ENCODE measurements around the gene BPIFB6.

DNA sequence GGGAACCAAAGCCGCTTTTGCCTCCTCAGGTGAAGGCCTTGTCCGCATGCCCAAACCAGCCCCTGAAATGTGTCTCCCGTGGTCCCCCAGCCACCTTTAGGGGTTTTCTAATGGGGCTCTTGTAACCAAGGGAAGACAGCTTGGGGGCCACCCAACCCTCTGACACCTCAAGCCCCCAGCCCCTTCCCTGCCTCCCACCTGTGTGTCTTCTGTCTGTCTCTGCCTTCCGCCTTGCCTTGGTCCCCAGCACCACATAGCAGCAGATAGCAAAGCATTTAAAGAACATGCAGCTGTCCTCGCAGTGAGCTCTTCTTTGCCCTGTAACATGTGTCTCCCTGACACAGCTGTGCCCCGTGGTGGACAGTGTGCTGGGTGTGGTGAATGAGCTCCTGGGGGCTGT, 31.8 kb downstream of the BPIFB6 start:
- TF ChIP-seq, protein P1, sequence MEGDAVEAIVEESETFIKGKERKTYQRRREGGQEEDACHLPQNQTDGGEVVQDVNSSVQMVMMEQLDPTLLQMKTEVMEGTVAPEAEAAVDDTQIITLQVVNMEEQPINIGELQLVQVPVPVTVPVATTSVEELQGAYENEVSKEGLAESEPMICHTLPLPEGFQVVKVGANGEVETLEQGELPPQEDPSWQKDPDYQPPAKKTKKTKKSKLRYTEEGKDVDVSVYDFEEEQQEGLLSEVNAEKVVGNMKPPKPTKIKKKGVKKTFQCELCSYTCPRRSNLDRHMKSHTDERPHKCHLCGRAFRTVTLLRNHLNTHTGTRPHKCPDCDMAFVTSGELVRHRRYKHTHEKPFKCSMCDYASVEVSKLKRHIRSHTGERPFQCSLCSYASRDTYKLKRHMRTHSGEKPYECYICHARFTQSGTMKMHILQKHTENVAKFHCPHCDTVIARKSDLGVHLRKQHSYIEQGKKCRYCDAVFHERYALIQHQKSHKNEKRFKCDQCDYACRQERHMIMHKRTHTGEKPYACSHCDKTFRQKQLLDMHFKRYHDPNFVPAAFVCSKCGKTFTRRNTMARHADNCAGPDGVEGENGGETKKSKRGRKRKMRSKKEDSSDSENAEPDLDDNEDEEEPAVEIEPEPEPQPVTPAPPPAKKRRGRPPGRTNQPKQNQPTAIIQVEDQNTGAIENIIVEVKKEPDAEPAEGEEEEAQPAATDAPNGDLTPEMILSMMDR (optimal IDR thresholded peaks at IDR 0.05 in 1 of 3, IDR thresholded peaks at IDR 0.05 in 1 of 3, conservative IDR thresholded peaks at IDR 0.05 in 1 of 3; ENCODE audit: extremely low read depth in 1 of 3, insufficient read depth in 2 of 3, low read length in 3 of 3), result no peak
- no peak for TF ChIP-seq EZH2 (IDR thresholded peaks at IDR 0.05; ENCODE audit: low read length)

Measured in keratinocyte (primary cell).